ENCODE data around the gene MEGF11.

DNA sequence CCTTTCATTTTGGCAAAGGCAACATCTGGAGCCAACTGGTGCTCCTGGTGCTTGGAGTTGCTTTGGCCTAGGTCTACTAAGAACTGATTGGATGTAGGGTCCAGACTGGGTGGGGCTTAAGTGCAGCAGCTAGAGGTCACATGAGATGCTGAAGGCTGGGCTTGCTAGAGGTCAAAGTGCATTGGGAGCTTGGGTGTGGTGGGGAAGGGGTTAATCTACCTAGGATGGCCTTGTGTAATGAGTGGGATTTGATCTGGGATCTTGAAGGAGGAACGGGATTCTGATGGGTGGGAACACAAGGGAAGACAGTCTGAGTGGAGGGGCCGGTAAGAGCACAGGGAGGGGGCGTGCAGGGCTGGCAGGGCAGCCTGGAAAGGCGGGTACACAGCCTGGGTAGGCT lies 258.7 kb downstream of the MEGF11 start:
- TF ChIP-seq, protein P1, sequence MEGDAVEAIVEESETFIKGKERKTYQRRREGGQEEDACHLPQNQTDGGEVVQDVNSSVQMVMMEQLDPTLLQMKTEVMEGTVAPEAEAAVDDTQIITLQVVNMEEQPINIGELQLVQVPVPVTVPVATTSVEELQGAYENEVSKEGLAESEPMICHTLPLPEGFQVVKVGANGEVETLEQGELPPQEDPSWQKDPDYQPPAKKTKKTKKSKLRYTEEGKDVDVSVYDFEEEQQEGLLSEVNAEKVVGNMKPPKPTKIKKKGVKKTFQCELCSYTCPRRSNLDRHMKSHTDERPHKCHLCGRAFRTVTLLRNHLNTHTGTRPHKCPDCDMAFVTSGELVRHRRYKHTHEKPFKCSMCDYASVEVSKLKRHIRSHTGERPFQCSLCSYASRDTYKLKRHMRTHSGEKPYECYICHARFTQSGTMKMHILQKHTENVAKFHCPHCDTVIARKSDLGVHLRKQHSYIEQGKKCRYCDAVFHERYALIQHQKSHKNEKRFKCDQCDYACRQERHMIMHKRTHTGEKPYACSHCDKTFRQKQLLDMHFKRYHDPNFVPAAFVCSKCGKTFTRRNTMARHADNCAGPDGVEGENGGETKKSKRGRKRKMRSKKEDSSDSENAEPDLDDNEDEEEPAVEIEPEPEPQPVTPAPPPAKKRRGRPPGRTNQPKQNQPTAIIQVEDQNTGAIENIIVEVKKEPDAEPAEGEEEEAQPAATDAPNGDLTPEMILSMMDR (IDR thresholded peaks at IDR 0.05): no peak
- TF ChIP-seq POLR2A (IDR thresholded peaks at IDR 0.05): no peak
